HL-60/S4 treated with phorbol 12-myristate 13-acetate at 8.2 ng/mL for 4 days and 3 days (cell line): ENCODE measurements around the gene SPATA2.

Experiments used
- in situ Hi-C: fragments of 300-500 bp; cut with MboI; formaldehyde crosslinking; loops from 2 replicates; pipeline ENCODE4 v1.15.0; 2022; ENCODE audit warnings: low sequenced_read_pairs

The SPATA2 gene

GRCh38 chr20:49905415-49906091 is 9.8 kb downstream of the SPATA2 start:
- in situ Hi-C loops: no loop called here

GRCh38 chr20:49904440-49905214 is 10.7 kb downstream of the SPATA2 start:
- in situ Hi-C loops: no loop called here

GRCh38 chr20:49901588-49901987 is 13.7 kb downstream of the SPATA2 start:
- in situ Hi-C loops: no loop called here

GRCh38 chr20:49899541-49900383 is 15.6 kb downstream of the SPATA2 start:
- in situ Hi-C loops: loop anchor here (25.0 kb wide), 1 partner anchor 562 kb away; no protein-coding TSS in a partner anchor

- in situ Hi-C loops: loop anchor here (25.0 kb wide), 1 partner anchor 559 kb away; no protein-coding TSS in a partner anchor
These were observed 19.1 kb downstream of the SPATA2 start for GRCh38 chr20:49896204-49896603.

GRCh38 chr20:49895474-49896093 is 19.7 kb downstream of the SPATA2 start:
- in situ Hi-C loops: loop anchor here (25.0 kb wide), 1 partner anchor 558 kb away; no protein-coding TSS in a partner anchor

GRCh38 chr20:49894073-49894470 is 21.3 kb downstream of the SPATA2 start:
- in situ Hi-C loops: loop anchor here (25.0 kb wide), 1 partner anchor 557 kb away; no protein-coding TSS in a partner anchor

- in situ Hi-C loops: loop anchor here (25.0 kb wide), 1 partner anchor 556 kb away; no protein-coding TSS in a partner anchor
These were observed 21.9 kb downstream of the SPATA2 start for GRCh38 chr20:49893242-49894072.

- in situ Hi-C loops: loop anchor here (25.0 kb wide), 1 partner anchor 556 kb away; no protein-coding TSS in a partner anchor
These were observed 22.5 kb downstream of the SPATA2 start for GRCh38 chr20:49892817-49893216.

- in situ Hi-C loops: loop anchor here (25.0 kb wide), 1 partner anchor 555 kb away; no protein-coding TSS in a partner anchor
These were observed 23.1 kb downstream of the SPATA2 start for GRCh38 chr20:49892260-49892659.

GRCh38 chr20:49891476-49892110 is 23.7 kb downstream of the SPATA2 start:
- in situ Hi-C loops: loop anchor here (25.0 kb wide), 1 partner anchor 554 kb away; no protein-coding TSS in a partner anchor

GRCh38 chr20:49890471-49891361 is 24.6 kb downstream of the SPATA2 start:
- in situ Hi-C loops: loop anchor here (25.0 kb wide), 1 partner anchor 553 kb away; no protein-coding TSS in a partner anchor

GRCh38 chr20:49889935-49890333 is 25.4 kb downstream of the SPATA2 start:
- in situ Hi-C loops: loop anchor here (25.0 kb wide), 1 partner anchor 553 kb away; no protein-coding TSS in a partner anchor

GRCh38 chr20:49889001-49889934 is 26.1 kb downstream of the SPATA2 start:
- in situ Hi-C loops: loop anchor here (25.0 kb wide), 1 partner anchor 552 kb away; no protein-coding TSS in a partner anchor

- in situ Hi-C loops: loop anchor here (25.0 kb wide), 1 partner anchor 551 kb away; no protein-coding TSS in a partner anchor
These were observed 26.9 kb downstream of the SPATA2 start for GRCh38 chr20:49888212-49889000.
